ENCODE data around the gene RPS25.

DNA sequence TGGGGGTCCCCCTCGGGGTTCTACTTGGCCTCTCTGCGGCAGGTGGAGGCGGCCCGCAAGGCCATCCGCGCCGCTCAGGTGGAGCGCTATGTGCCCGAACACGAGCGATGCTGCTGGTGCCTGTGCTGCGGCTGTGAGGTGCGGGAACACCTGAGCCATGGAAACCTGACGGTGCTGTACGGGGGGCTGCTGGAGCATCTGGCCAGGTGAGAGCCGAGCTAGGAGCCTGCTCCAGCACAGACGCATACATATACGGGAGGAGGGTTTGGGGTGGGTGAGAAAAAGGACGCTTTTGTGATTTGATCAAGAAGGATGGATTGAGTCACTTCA is 19.8 kb downstream of the RPS25 start:
- TF ChIP-seq, protein P1, sequence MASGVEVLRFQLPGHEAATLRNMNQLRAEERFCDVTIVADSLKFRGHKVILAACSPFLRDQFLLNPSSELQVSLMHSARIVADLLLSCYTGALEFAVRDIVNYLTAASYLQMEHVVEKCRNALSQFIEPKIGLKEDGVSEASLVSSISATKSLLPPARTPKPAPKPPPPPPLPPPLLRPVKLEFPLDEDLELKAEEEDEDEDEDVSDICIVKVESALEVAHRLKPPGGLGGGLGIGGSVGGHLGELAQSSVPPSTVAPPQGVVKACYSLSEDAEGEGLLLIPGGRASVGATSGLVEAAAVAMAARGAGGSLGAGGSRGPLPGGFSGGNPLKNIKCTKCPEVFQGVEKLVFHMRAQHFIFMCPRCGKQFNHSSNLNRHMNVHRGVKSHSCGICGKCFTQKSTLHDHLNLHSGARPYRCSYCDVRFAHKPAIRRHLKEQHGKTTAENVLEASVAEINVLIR (CRISPR knock-in tag; IDR thresholded peaks at IDR 0.05) = no peak
- TF ChIP-seq MYNN (IDR thresholded peaks at IDR 0.05) (no peak), MYNN (CRISPR knock-in tag; IDR thresholded peaks at IDR 0.05) (no peak)
- TF ChIP-seq, protein P2, sequence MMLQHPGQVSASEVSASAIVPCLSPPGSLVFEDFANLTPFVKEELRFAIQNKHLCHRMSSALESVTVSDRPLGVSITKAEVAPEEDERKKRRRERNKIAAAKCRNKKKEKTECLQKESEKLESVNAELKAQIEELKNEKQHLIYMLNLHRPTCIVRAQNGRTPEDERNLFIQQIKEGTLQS (IDR thresholded peaks at IDR 0.05) = no peak
- TF ChIP-seq, protein P2 (CRISPR knock-in tag; conservative IDR thresholded peaks at IDR 0.05) = no peak

Measured in K562 (cell line).